Measurements from ENCODE around the gene CHRNA5.

Gene CHRNA5

DNA sequence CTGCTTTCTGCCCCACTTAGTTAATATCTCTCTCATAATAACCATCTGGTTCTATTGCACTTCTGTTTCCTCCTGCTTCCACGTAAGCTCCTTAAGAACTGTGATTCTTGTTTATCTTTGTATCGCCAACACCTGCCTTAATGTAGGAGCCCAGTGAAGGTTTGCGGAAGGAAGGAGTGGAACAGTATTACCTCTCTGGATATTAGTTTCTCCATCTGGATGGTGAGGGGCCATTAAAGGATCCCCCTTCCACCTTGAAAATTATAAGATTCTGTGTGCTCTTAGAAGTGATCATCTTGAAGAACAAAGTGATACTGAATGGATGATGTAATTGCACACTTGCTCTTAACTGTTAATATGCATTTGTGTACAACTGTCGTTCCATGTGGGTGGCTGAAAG, 2.2 kb downstream of the CHRNA5 start:
- no peak overlapping the region for H3K27ac ChIP-seq
- TF ChIP-seq ZFX (IDR thresholded peaks at IDR 0.05; ENCODE audit: borderline replicate concordance) (no peak), CTCF (IDR thresholded peaks at IDR 0.05) (no peak)

- TF ChIP-seq CTCF (IDR thresholded peaks at IDR 0.05) (0 out of 2 replicates have a peak, but pooled peaks have one; percentile 7), ZFX (IDR thresholded peaks at IDR 0.05; ENCODE audit: borderline replicate concordance) (no peak)
- H3K27ac ChIP-seq: no peak overlapping the region
These were observed 5.4 kb downstream of the CHRNA5 start for GRCh38 chr15:78570710-78571109.

GRCh38 chr15:78571382-78571781, 6.1 kb downstream of the CHRNA5 start:
- TF ChIP-seq ZFX (IDR thresholded peaks at IDR 0.05; ENCODE audit: borderline replicate concordance) (no peak), CTCF (IDR thresholded peaks at IDR 0.05) (no peak)
- H3K27ac ChIP-seq: no peak overlapping the region

GRCh38 chr15:78573416-78573815, 8.1 kb downstream of the CHRNA5 start:
- no peak for TF ChIP-seq ZFX (IDR thresholded peaks at IDR 0.05; ENCODE audit: borderline replicate concordance)
- no peak for TF ChIP-seq CTCF (IDR thresholded peaks at IDR 0.05)
- no peak overlapping the region for H3K27ac ChIP-seq

DNA sequence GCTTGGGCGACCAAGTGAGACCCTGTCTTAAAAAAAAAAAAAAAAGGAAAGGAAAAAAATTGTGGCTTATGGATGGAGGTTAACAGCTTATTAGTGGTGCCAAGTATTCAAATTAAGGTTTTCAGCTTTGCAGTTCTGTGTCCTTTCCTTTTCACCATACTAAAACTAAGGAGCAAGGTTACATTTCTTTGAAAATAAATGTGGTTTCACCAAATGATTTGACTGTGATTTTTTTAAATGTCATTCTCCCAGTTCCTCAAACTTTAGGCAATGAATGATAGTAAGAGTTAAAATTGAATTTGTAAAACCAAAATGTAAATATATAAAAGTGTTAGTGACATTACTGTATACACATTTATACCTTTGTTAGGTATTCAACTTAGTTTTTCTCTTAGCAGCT, 9.6 kb downstream of the CHRNA5 start:
- no peak overlapping the region for H3K27ac ChIP-seq
- TF ChIP-seq ZFX (IDR thresholded peaks at IDR 0.05; ENCODE audit: borderline replicate concordance) (no peak), CTCF (IDR thresholded peaks at IDR 0.05) (no peak)

- no peak for TF ChIP-seq ZFX (IDR thresholded peaks at IDR 0.05; ENCODE audit: borderline replicate concordance)
- no peak for TF ChIP-seq CTCF (IDR thresholded peaks at IDR 0.05)
These were observed 32.3 kb downstream of the CHRNA5 start for GRCh38 chr15:78597583-78597982.

GRCh38 chr15:78598348-78598747, 33.0 kb downstream of the CHRNA5 start:
- TF ChIP-seq ZFX (IDR thresholded peaks at IDR 0.05; ENCODE audit: borderline replicate concordance) (no peak), CTCF (IDR thresholded peaks at IDR 0.05) (no peak)
- H3K27ac ChIP-seq: no peak overlapping the region

More at GRCh38 chr15:78597583-78597982, 32.3 kb downstream of the CHRNA5 start:
- H3K27ac ChIP-seq: no peak overlapping the region

All from 22Rv1 (cell line).